ENCODE results near the gene FIBCD1. TPM values are rescaled to one million over a fixed set of nuclear protein-coding genes. Genes with fewer than 3 reads are reported as not detected.

Gene FIBCD1
- polyA plus RNA-seq, 3 donors, result 0.47 to 0.56 (median 0.54) TPM

GRCh38 chr9:130858739-130859705, 80.0 kb downstream of the FIBCD1 start:
- no peak for DNase-seq (ENCODE audit: extremely low read depth in 1 of 11, low read depth in 9 of 11, low spot score in 4 of 11)

GRCh38 chr9:130857864-130858738, 80.9 kb downstream of the FIBCD1 start:
- no peak for DNase-seq (ENCODE audit: extremely low read depth in 1 of 11, low read depth in 9 of 11, low spot score in 4 of 11)

- no peak for DNase-seq (ENCODE audit: extremely low read depth in 1 of 11, low read depth in 9 of 11, low spot score in 4 of 11)
Measured at GRCh38 chr9:130856474-130856873, 82.6 kb downstream of the FIBCD1 start.

GRCh38 chr9:130854835-130855234, 84.2 kb downstream of the FIBCD1 start:
- no peak for DNase-seq (ENCODE audit: extremely low read depth in 1 of 11, low read depth in 9 of 11, low spot score in 4 of 11)

- no peak for DNase-seq (ENCODE audit: extremely low read depth in 1 of 11, low read depth in 9 of 11, low spot score in 4 of 11)
Measured at GRCh38 chr9:130854092-130854491, 85.0 kb downstream of the FIBCD1 start.

- DNase-seq (ENCODE audit: extremely low read depth in 1 of 11, low read depth in 9 of 11, low spot score in 4 of 11), result no peak
Measured at GRCh38 chr9:130852801-130853200, 86.2 kb downstream of the FIBCD1 start.

Other genes starting within 250 kb of the FIBCD1 start
- gene EXOSC2, start 245.5 kb downstream of the FIBCD1 start, polyA plus RNA-seq (ENCODE audit: insufficient read length in 3 of 3), result 10 to 100 TPM; 40.5 to 43.4 (median 42.8) TPM
- gene ABL1, start 104.0 kb downstream of the FIBCD1 start, polyA plus RNA-seq (ENCODE audit: insufficient read length in 3 of 3), result 10 to 100 TPM; 73.5 to 86.1 (median 79.0) TPM
- under 1 TPM; 0.34 to 0.57 (median 0.36) TPM for gene QRFP, start 42.4 kb downstream of the FIBCD1 start, polyA plus RNA-seq (ENCODE audit: insufficient read length in 3 of 3)
- gene LAMC3, start 69.9 kb upstream of the FIBCD1 start, polyA plus RNA-seq (ENCODE audit: insufficient read length in 3 of 3), result 10 to 100 TPM; 28.4 to 36.7 (median 28.7) TPM
- gene AIF1L, start 157.3 kb upstream of the FIBCD1 start, polyA plus RNA-seq (ENCODE audit: insufficient read length in 3 of 3), result 100 to 1,000 TPM; 322 to 395 (median 383) TPM
- gene NUP214, start 186.3 kb upstream of the FIBCD1 start, polyA plus RNA-seq (ENCODE audit: insufficient read length in 3 of 3), result 10 to 100 TPM; 49.3 to 68.7 (median 52.6) TPM

All from renal cortex interstitium (tissue), 11 donors.